WTC11 (cell line): Measurements from ENCODE around the gene LDB2. TPM values are rescaled to one million over a fixed set of nuclear protein-coding genes. Genes with fewer than 3 reads are reported as not detected.

Experiments
- ATAC-seq: fragments of 200-7000 bp; cut with Tn5 transposase; 2 replicates; pipeline ENCODE4 v1.10.0; 2021; ENCODE audit warnings: mild to moderate bottlenecking, moderate library complexity
- CTCF ChIA-PET: fragments of 300-600 bp; sonication (Branson Sonifier 250); formaldehyde crosslinking; loops from one replicate; lab custom pipeline; 2021; ENCODE audit warnings: antibody characterized with exemption; lab: Charles Lee
- POLR2A ChIA-PET: fragments of 350-600 bp; sonication (Branson Sonifier 250); formaldehyde crosslinking; loops from one replicate; lab custom pipeline; 2021; ENCODE audit warnings: antibody characterized with exemption; lab: Charles Lee
- DNase-seq: peaks from one replicate; pipeline ENCODE4 v3.0.0; 2021; ENCODE audit warnings: low spot score
- H3K27ac Mint-ChIP-seq: 2 replicates; pipeline ENCODE4 v1.8.0; 2021; ENCODE audit warnings: mixed read lengths
- H3K27me3 Mint-ChIP-seq: 2 replicates; pipeline ENCODE4 v1.8.0; 2021; ENCODE audit warnings: low read depth, mild to moderate bottlenecking, moderate library complexity, mixed read lengths
- H3K36me3 Mint-ChIP-seq: 2 replicates; pipeline ENCODE4 v1.8.0; 2021; ENCODE audit warnings: mixed read lengths
- H3K4me1 Mint-ChIP-seq: 2 replicates; pipeline ENCODE4 v1.8.0; 2022; ENCODE audit warnings: mixed read lengths
- H3K4me3 Mint-ChIP-seq: 2 replicates; pipeline ENCODE4 v1.8.0; 2021; ENCODE audit warnings: mild to moderate bottlenecking, moderate library complexity, mixed read lengths
- H3K9me3 Mint-ChIP-seq: 2 replicates; pipeline ENCODE4 v1.8.0; 2021; ENCODE audit warnings: mixed read lengths
- ETV6 ChIP-seq: sonication (generic); formaldehyde crosslinking; IDR thresholded peaks from 2 replicates; pipeline ENCODE4 v1.8.1; 2022; ENCODE audit warnings: mild to moderate bottlenecking, missing genetic modification reagents
- FOXK1 ChIP-seq: sonication (generic); formaldehyde crosslinking; IDR thresholded peaks from 2 replicates; pipeline ENCODE4 v1.8.0; 2022; ENCODE audit warnings: mild to moderate bottlenecking, moderate library complexity, missing genetic modification reagents
- GRHL2 ChIP-seq: fragments of 250-450 bp; sonication (Bioruptor Pico); IDR thresholded peaks from 2 replicates; pipeline ENCODE4 v1.8.0; 2022; ENCODE audit warnings: mild to moderate bottlenecking, moderate library complexity; ENCODE audit not compliant: insufficient replicate concordance, severe bottlenecking
- JUN ChIP-seq: sonication (generic); formaldehyde crosslinking; IDR thresholded peaks from 2 replicates; pipeline ENCODE4 v1.8.0; 2023; ENCODE audit warnings: mild to moderate bottlenecking, missing genetic modification reagents
- MYBL2 ChIP-seq: sonication (generic); formaldehyde crosslinking; IDR thresholded peaks from 2 replicates; pipeline ENCODE4 v1.8.1; 2023; ENCODE audit warnings: mild to moderate bottlenecking, moderate library complexity, missing genetic modification reagents
- NR2C2 ChIP-seq: sonication (generic); formaldehyde crosslinking; IDR thresholded peaks from 2 replicates; pipeline ENCODE4 v1.8.0; 2022; ENCODE audit warnings: mild to moderate bottlenecking, missing genetic modification reagents
- SMAD3 ChIP-seq: sonication (generic); formaldehyde crosslinking; IDR thresholded peaks from 2 replicates; pipeline ENCODE4 v1.8.0; 2022; ENCODE audit warnings: missing genetic modification reagents, mild to moderate bottlenecking, borderline replicate concordance
- TEAD1 ChIP-seq: sonication (generic); formaldehyde crosslinking; IDR thresholded peaks from 2 replicates; pipeline ENCODE4 v1.8.0; 2022; ENCODE audit warnings: mild to moderate bottlenecking, missing genetic modification reagents
- ZNF121 ChIP-seq: sonication (generic); formaldehyde crosslinking; IDR thresholded peaks from 2 replicates; pipeline ENCODE4 v1.8.0; 2023; ENCODE audit warnings: missing genetic modification reagents
- ZNF396 ChIP-seq: fragments of 250-450 bp; sonication (Bioruptor Pico); IDR thresholded peaks from 2 replicates; pipeline ENCODE4 v1.8.0; 2021; ENCODE audit warnings: mild to moderate bottlenecking, moderate library complexity, borderline replicate concordance
- total RNA-seq: library from RNA; stranded (reverse); gene quantifications from 3 replicates; pipeline ENCODE4 v1.2.3, GENCODE V29; 2021
- TF ChIP-seq, protein P1 (sequence below): sonication (generic); formaldehyde crosslinking; IDR thresholded peaks from 2 replicates; pipeline ENCODE4 v1.8.1; 2023; ENCODE audit warnings: mild to moderate bottlenecking, missing genetic modification reagents
- TF ChIP-seq, protein P2 (sequence below): sonication (generic); formaldehyde crosslinking; IDR thresholded peaks from 2 replicates; pipeline ENCODE4 v1.8.0; 2022; ENCODE audit warnings: mild to moderate bottlenecking, missing genetic modification reagents
- TF ChIP-seq, protein P3 (sequence below): sonication (generic); formaldehyde crosslinking; IDR thresholded peaks from 2 replicates; pipeline ENCODE4 v1.8.1; 2023; ENCODE audit warnings: mild to moderate bottlenecking, missing genetic modification reagents
- TF ChIP-seq, protein P4 (sequence below): sonication (generic); formaldehyde crosslinking; IDR thresholded peaks from 2 replicates; pipeline ENCODE4 v1.8.0; 2022; ENCODE audit warnings: mild to moderate bottlenecking, missing genetic modification reagents
- TF ChIP-seq, protein P5 (sequence below): fragments of 200-600 bp; IDR thresholded peaks from 2 replicates; pipeline ENCODE4 v1.8.0; 2022; ENCODE audit warnings: antibody characterized with exemption
- TF ChIP-seq, protein P6 (sequence below): fragments of 250-450 bp; sonication (Bioruptor Pico); conservative IDR thresholded peaks from 2 replicates; pipeline ENCODE4 v1.9.0; 2021; ENCODE audit warnings: mild to moderate bottlenecking
- TF ChIP-seq, protein P7 (sequence below): sonication (generic); formaldehyde crosslinking; conservative IDR thresholded peaks from 2 replicates; pipeline ENCODE4 v1.8.1; 2023; ENCODE audit warnings: mild to moderate bottlenecking, low read depth, missing genetic modification reagents, moderate library complexity
- TF ChIP-seq, protein P8 (sequence below): fragments of 250-450 bp; sonication (Bioruptor Pico); IDR thresholded peaks from 2 replicates; pipeline ENCODE4 v2.1.2; 2022; ENCODE audit warnings: mild to moderate bottlenecking, moderate library complexity

Gene LDB2
- total RNA-seq, 1 experiment from 2014 or later = 62.4 TPM

DNA sequence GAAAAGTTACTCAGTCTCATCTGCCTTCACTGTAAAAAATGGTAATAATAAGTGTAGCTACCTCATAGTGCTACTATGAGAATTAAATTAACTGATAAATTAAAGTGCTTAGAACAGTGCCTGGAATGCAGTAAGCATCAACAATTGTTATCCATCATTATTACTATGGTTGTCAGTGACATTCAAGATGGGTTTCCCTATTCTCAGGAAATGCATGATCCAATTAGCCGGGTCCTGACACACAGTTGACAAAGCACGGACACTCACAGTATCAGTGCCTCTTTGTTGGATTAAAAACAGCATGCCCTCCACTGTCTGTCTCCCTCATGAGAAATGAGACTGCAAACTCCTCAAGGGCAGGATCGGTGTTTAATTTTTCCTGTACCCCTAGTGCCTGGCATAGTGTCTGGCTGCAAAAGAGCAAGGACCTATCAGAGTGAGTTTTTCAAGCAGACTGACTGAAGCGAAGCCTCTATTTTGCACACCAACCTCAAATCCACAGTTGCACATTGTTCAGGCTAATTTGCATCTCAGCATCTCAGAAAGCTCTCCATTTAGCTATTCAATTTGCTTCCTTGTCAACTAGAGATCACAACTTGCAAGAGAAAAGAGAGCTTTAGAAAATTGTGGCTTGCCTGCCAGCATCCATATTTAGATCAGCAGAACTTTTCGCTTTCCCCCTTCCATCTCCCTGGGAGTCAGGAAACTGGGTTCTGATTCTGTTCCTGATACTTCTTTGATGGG lies 122.9 kb downstream of the LDB2 start:
- CTCF ChIA-PET = interaction anchor here (1.1 to 2.3 kb wide), 2 partner anchors 11 to 19 kb away, joined by 3 to 6 read pairs; no protein-coding TSS in a partner anchor
- Mint-ChIP-seq H3K36me3 (peaks cover 31% of the 10 kb centered on the region), H3K4me3 (no peak overlapping the region), H3K27me3 (no peaks in the 10 kb centered on the region), H3K4me1 (peaks cover 23% of the 10 kb centered on the region), H3K9me3 (peaks cover 8% of the 10 kb centered on the region; the same call in 1 of the 2 replicates), H3K27ac (peak overlapping the region; percentile 59; the same call in 1 of the 2 replicates)
- no peak for DNase-seq
- POLR2A ChIA-PET = no interaction called here
- peak; percentile 79; the same call in 1 of the 2 replicates for TF ChIP-seq TEAD1
- TF ChIP-seq, protein P1, sequence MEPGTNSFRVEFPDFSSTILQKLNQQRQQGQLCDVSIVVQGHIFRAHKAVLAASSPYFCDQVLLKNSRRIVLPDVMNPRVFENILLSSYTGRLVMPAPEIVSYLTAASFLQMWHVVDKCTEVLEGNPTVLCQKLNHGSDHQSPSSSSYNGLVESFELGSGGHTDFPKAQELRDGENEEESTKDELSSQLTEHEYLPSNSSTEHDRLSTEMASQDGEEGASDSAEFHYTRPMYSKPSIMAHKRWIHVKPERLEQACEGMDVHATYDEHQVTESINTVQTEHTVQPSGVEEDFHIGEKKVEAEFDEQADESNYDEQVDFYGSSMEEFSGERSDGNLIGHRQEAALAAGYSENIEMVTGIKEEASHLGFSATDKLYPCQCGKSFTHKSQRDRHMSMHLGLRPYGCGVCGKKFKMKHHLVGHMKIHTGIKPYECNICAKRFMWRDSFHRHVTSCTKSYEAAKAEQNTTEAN (CRISPR knock-in tag) = peak; percentile 64; the same call in 1 of the 2 replicates
- 0 out of 2 replicates have a peak, but pooled peaks have one; percentile 24 for TF ChIP-seq MYBL2
- TF ChIP-seq, protein P2, sequence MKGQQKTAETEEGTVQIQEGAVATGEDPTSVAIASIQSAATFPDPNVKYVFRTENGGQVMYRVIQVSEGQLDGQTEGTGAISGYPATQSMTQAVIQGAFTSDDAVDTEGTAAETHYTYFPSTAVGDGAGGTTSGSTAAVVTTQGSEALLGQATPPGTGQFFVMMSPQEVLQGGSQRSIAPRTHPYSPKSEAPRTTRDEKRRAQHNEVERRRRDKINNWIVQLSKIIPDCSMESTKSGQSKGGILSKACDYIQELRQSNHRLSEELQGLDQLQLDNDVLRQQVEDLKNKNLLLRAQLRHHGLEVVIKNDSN (CRISPR knock-in tag) = no peak
- TF ChIP-seq ETV6 (CRISPR knock-in tag) = 0 out of 2 replicates have a peak, but pooled peaks have one; percentile 59
- peak; percentile 36; the same call in 1 of the 2 replicates for TF ChIP-seq FOXK1 (CRISPR knock-in tag)
- TF ChIP-seq, protein P3, sequence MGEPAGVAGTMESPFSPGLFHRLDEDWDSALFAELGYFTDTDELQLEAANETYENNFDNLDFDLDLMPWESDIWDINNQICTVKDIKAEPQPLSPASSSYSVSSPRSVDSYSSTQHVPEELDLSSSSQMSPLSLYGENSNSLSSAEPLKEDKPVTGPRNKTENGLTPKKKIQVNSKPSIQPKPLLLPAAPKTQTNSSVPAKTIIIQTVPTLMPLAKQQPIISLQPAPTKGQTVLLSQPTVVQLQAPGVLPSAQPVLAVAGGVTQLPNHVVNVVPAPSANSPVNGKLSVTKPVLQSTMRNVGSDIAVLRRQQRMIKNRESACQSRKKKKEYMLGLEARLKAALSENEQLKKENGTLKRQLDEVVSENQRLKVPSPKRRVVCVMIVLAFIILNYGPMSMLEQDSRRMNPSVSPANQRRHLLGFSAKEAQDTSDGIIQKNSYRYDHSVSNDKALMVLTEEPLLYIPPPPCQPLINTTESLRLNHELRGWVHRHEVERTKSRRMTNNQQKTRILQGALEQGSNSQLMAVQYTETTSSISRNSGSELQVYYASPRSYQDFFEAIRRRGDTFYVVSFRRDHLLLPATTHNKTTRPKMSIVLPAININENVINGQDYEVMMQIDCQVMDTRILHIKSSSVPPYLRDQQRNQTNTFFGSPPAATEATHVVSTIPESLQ (CRISPR knock-in tag) = no peak
- TF ChIP-seq, protein P4, sequence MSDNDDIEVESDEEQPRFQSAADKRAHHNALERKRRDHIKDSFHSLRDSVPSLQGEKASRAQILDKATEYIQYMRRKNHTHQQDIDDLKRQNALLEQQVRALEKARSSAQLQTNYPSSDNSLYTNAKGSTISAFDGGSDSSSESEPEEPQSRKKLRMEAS (CRISPR knock-in tag) = 0 out of 2 replicates have a peak, but pooled peaks have one; percentile 32
- peak; percentile 60 for ATAC-seq

DNA sequence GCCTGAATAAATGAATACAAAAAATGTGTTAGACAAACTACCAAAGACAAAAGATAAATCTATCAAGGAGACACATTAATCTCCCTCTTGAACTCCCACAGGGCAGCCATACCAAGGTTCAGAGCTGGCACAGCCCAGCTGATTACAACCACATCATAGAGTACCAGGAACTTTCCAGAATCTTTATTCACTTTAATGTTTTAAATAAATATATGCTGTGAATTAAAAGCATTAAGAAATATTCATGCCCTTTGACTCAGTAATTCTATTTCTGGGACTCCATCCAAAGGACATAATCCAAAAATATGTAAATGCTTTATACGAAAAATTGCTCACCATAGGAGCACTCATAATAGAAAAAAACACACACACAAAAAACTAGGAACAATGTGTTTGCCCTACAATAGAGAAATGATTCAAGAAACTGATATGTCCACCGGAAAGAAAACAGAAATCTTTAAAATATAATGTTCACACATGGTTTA lies 126.0 kb downstream of the LDB2 start:
- CTCF ChIA-PET = no interaction called here
- TF ChIP-seq, protein P5, sequence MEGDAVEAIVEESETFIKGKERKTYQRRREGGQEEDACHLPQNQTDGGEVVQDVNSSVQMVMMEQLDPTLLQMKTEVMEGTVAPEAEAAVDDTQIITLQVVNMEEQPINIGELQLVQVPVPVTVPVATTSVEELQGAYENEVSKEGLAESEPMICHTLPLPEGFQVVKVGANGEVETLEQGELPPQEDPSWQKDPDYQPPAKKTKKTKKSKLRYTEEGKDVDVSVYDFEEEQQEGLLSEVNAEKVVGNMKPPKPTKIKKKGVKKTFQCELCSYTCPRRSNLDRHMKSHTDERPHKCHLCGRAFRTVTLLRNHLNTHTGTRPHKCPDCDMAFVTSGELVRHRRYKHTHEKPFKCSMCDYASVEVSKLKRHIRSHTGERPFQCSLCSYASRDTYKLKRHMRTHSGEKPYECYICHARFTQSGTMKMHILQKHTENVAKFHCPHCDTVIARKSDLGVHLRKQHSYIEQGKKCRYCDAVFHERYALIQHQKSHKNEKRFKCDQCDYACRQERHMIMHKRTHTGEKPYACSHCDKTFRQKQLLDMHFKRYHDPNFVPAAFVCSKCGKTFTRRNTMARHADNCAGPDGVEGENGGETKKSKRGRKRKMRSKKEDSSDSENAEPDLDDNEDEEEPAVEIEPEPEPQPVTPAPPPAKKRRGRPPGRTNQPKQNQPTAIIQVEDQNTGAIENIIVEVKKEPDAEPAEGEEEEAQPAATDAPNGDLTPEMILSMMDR = no peak
- TF ChIP-seq, protein P6, sequence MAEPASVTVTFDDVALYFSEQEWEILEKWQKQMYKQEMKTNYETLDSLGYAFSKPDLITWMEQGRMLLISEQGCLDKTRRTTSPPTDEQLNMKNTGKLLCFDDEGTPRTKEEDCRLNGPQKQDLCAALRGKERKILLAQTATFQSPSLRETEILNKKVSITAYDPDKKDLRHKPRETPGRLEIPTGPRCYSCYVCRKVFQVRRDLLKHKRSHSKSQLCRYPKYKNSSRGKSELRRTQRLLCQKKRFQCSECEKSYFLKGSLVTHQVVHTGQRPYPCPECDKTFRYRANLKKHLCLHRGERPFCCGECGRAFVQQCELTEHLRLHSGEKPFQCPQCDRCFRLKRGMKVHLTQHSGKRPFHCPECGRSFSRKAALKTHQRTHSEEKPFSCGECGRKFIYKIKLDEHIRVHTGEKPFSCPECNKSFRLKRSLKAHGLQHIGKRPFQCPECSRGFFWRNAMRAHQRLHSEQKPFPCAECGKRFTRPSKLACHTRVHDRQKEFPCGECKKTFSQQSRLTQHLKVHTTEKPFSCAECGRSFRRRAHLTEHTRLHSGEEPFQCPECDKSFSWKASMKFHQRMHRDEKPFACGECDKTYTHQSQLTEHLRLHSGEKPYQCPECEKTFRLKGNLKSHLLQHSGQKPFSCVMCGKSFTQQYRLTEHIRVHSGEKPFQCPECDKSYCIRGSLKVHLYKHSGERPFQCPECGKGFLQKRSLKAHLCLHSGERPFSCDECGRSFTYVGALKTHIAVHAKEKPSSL (CRISPR knock-in tag) = no peak
- TF ChIP-seq SMAD3 (no peak), JUN (CRISPR knock-in tag) (no peak), GRHL2 (CRISPR knock-in tag) (no peak), ZNF396 (CRISPR knock-in tag) (no peak), ETV6 (CRISPR knock-in tag) (no peak), ZNF121 (CRISPR knock-in tag) (no peak), NR2C2 (CRISPR knock-in tag) (no peak)
- TF ChIP-seq, protein P4 (CRISPR knock-in tag) = no peak
- TF ChIP-seq, protein P7, sequence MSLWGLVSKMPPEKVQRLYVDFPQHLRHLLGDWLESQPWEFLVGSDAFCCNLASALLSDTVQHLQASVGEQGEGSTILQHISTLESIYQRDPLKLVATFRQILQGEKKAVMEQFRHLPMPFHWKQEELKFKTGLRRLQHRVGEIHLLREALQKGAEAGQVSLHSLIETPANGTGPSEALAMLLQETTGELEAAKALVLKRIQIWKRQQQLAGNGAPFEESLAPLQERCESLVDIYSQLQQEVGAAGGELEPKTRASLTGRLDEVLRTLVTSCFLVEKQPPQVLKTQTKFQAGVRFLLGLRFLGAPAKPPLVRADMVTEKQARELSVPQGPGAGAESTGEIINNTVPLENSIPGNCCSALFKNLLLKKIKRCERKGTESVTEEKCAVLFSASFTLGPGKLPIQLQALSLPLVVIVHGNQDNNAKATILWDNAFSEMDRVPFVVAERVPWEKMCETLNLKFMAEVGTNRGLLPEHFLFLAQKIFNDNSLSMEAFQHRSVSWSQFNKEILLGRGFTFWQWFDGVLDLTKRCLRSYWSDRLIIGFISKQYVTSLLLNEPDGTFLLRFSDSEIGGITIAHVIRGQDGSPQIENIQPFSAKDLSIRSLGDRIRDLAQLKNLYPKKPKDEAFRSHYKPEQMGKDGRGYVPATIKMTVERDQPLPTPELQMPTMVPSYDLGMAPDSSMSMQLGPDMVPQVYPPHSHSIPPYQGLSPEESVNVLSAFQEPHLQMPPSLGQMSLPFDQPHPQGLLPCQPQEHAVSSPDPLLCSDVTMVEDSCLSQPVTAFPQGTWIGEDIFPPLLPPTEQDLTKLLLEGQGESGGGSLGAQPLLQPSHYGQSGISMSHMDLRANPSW = no peak
- TF ChIP-seq, protein P8, sequence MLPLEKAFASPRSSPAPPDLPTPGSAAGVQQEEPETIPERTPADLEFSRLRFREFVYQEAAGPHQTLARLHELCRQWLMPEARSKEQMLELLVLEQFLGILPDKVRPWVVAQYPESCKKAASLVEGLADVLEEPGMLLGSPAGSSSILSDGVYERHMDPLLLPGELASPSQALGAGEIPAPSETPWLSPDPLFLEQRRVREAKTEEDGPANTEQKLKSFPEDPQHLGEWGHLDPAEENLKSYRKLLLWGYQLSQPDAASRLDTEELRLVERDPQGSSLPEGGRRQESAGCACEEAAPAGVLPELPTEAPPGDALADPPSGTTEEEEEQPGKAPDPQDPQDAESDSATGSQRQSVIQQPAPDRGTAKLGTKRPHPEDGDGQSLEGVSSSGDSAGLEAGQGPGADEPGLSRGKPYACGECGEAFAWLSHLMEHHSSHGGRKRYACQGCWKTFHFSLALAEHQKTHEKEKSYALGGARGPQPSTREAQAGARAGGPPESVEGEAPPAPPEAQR (CRISPR knock-in tag) = no peak

More for the DNA sequence above, 126.0 kb downstream of the LDB2 start:
- peaks cover 18% of the 10 kb centered on the region for H3K36me3 Mint-ChIP-seq
- POLR2A ChIA-PET = no interaction called here
- no peak for ATAC-seq
- no peaks in the 10 kb centered on the region for H3K27me3 Mint-ChIP-seq
- peak overlapping the region; percentile 23; the same call in 1 of the 2 replicates for H3K27ac Mint-ChIP-seq
- peaks cover 24% of the 10 kb centered on the region for H3K4me1 Mint-ChIP-seq
- H3K4me3 Mint-ChIP-seq = no peak overlapping the region
- DNase-seq = no peak
- peaks cover 8% of the 10 kb centered on the region; the same call in 1 of the 2 replicates for H3K9me3 Mint-ChIP-seq
